Tibial artery (tissue), 4 donors: ENCODE results near the gene NT5DC4.
"Not testable (repeated sequence)": the region's sequence is repeated elsewhere in the genome, so short reads cannot be mapped to it uniquely, and the experiment has no call there.

ENCODE experiments used
- DNase-seq, 2 donors: peaks; one replicate each; pipeline ENCODE4 v3.0.0-alpha.2; 2019
- H3K27ac ChIP-seq, 2 donors: fragments of 200-600 bp; sonication (generic) in 1 of 2; 1 replicate in 1 of 2; 2 replicates in 1 of 2; pipeline ENCODE4 v1.5.1; 2018 to 2019; ENCODE audit warnings: mild to moderate bottlenecking in 1 of 2
- H3K27me3 ChIP-seq, 2 donors: fragments of 200-600 bp; sonication (generic) in 1 of 2; one replicate each; pipeline versions ENCODE4 v1.5.1 to v1.6.0; 2016 to 2019
- H3K36me3 ChIP-seq, 3 donors: fragments of 200-600 bp; sonication (generic) in 2 of 3; one replicate each; pipeline ENCODE4 v1.5.1; 2016 to 2019; ENCODE audit warnings: mild to moderate bottlenecking in 2 of 3
- H3K4me1 ChIP-seq, 4 donors: fragments of 200-600 bp; sonication (generic) in 2 of 4; 1 replicate in 3 of 4; 2 replicates in 1 of 4; pipeline ENCODE4 v1.5.1; 2016 to 2019
- H3K4me3 ChIP-seq, 2 donors: fragments of 200-600 bp; sonication (generic) in 1 of 2; 1 replicate in 1 of 2; 2 replicates in 1 of 2; pipeline ENCODE4 v1.5.1; 2018 to 2019; ENCODE audit warnings: mild to moderate bottlenecking in 2 of 2
- H3K9me3 ChIP-seq, 3 donors: fragments of 200-600 bp; sonication (generic) in 1 of 3; one replicate each; pipeline ENCODE4 v1.5.1; 2016 to 2019
- CTCF ChIP-seq, 2 experiments: fragments of 200-600 bp in 1 of 2; fragments of 450-650 bp in 1 of 2; IDR thresholded peaks; one replicate each; pipeline ENCODE4 v1.5.1; 2017 to 2019; ENCODE audit warnings: antibody characterized with exemption in 2 of 2, mild to moderate bottlenecking in 1 of 2, moderate library complexity in 1 of 2
- intact Hi-C: fragments of 100-400 bp; cut with DNase I; formaldehyde crosslinking; loops from one replicate; pipeline ENCODE4 v1.15.0; 2023; ENCODE audit warnings: low total_unique reads

The NT5DC4 gene

GRCh38 chr2:112713926-112714325, 6.9 kb upstream of the NT5DC4 start:
- Histone ChIP-seq H3K36me3 (no peaks in the 10 kb centered on the region), H3K9me3 (no peaks in the 10 kb centered on the region), H3K4me1 (no peaks in the 10 kb centered on the region), H3K4me3 (no peak overlapping the region), H3K27me3 (peaks cover 0 to 11% of the 10 kb centered on the region in 2 donors), H3K27ac (no peak overlapping the region)
- DNase-seq = no peak
- no peak for TF ChIP-seq CTCF (IDR thresholded peaks at IDR 0.05)
- intact Hi-C loops = no loop called here

- no peaks in the 10 kb centered on the region for H3K9me3 ChIP-seq
- no peak for DNase-seq
- intact Hi-C loops = no loop called here
- H3K4me3 ChIP-seq = no peak overlapping the region
- H3K27me3 ChIP-seq = peaks cover 0 to 12% of the 10 kb centered on the region in 2 donors
- no peak overlapping the region for H3K27ac ChIP-seq
- no peaks in the 10 kb centered on the region for H3K4me1 ChIP-seq
- no peaks in the 10 kb centered on the region for H3K36me3 ChIP-seq
- TF ChIP-seq CTCF (IDR thresholded peaks at IDR 0.05) = no peak
Measured at GRCh38 chr2:112714331-112714730, 6.5 kb upstream of the NT5DC4 start.

- intact Hi-C loops = no loop called here
Measured at GRCh38 chr2:112714836-112715631, 5.8 kb upstream of the NT5DC4 start.

GRCh38 chr2:112716094-112716493, 4.7 kb upstream of the NT5DC4 start:
- H3K4me1 ChIP-seq, H3K36me3 ChIP-seq, H3K27ac ChIP-seq, intact Hi-C loops, H3K9me3 ChIP-seq, DNase-seq, H3K4me3 ChIP-seq: not testable (repeated sequence)
- H3K27me3 ChIP-seq = peaks cover 0 to 12% of the 10 kb centered on the region in 2 donors

More at GRCh38 chr2:112714836-112715631, 5.8 kb upstream of the NT5DC4 start:
- no peak overlapping the region for H3K27ac ChIP-seq
- DNase-seq = no peak
- H3K27me3 ChIP-seq = peaks cover 0 to 12% of the 10 kb centered on the region in 2 donors
- H3K9me3 ChIP-seq = no peaks in the 10 kb centered on the region
- no peak overlapping the region for H3K4me3 ChIP-seq
- no peak for TF ChIP-seq CTCF (IDR thresholded peaks at IDR 0.05)
- H3K36me3 ChIP-seq = no peaks in the 10 kb centered on the region
- H3K4me1 ChIP-seq = no peaks in the 10 kb centered on the region

GRCh38 chr2:112716826-112717352, 3.9 kb upstream of the NT5DC4 start:
- intact Hi-C loops, H3K9me3 ChIP-seq, DNase-seq, H3K27ac ChIP-seq, H3K4me1 ChIP-seq, H3K4me3 ChIP-seq, H3K36me3 ChIP-seq: not testable (repeated sequence)
- H3K27me3 ChIP-seq = peaks cover 0 to 18% of the 10 kb centered on the region in 2 donors

GRCh38 chr2:112718863-112719370, 1.9 kb upstream of the NT5DC4 start:
- no peak for TF ChIP-seq CTCF (IDR thresholded peaks at IDR 0.05)
- H3K4me1 ChIP-seq = no peaks in the 10 kb centered on the region
- intact Hi-C loops = no loop called here
- no peaks in the 10 kb centered on the region for H3K9me3 ChIP-seq
- no peak for DNase-seq
- H3K4me3 ChIP-seq = no peak overlapping the region
- peaks cover 0 to 15% of the 10 kb centered on the region in 2 donors for H3K27me3 ChIP-seq
- no peak overlapping the region for H3K27ac ChIP-seq
- no peaks in the 10 kb centered on the region for H3K36me3 ChIP-seq
